HCT116 (cell line): Measurements from ENCODE around the gene PRKCD. TPM values are rescaled to one million over a fixed set of nuclear protein-coding genes. Genes with fewer than 3 reads are reported as not detected.

Experiments
- ATAC-seq: fragments of 200-7000 bp; cut with Tn5 transposase; 2 replicates; pipeline ENCODE4 v1.9.1; 2020; ENCODE audit warnings: mild to moderate bottlenecking, moderate library complexity
- BruUV-seq: library from RNA; stranded (reverse); fragments of 400-500 nt; replicated peaks from 2 replicates; lab custom pipeline; 2021; lab: Mats Ljungman, UMichigan
- CTCF ChIA-PET: fragments of 300-600 bp; sonication (Branson Sonifier 250); formaldehyde crosslinking; loops from one replicate; lab custom pipeline; 2021; ENCODE audit warnings: antibody characterized with exemption; lab: Charles Lee
- POLR2A ChIA-PET: fragments of 300-600, 350-600 bp; sonication (Branson Sonifier 250); formaldehyde crosslinking; loops from one replicate; lab custom pipeline; 2021; ENCODE audit warnings: antibody characterized with exemption; lab: Charles Lee
- RAD21 ChIA-PET, 2 experiments: fragments of 300-600 bp; sonication (Branson Sonifier 250); formaldehyde crosslinking; loops; one replicate each; lab custom pipeline; 2023; ENCODE audit warnings: low total read pairs in 2 of 2; ENCODE audit not compliant: uncharacterized antibody in 2 of 2, unreplicated experiment in 2 of 2, low non-redundant PET in 1 of 2; lab: Charles Lee
- DNase-seq: peaks from one replicate; pipeline ENCODE4 v3.0.0-alpha.2; 2010; ENCODE audit warnings: low read depth, low spot score
- H2AFZ ChIP-seq: fragments of 200-600 bp; shearing (Covaris generic), sonication (generic); 2 replicates; pipeline ENCODE4 v1.6.1; 2017; ENCODE audit warnings: low read depth, mixed run types, mixed read lengths, antibody characterized with exemption, low read length; ENCODE audit not compliant: poor library complexity, severe bottlenecking
- H3K27ac ChIP-seq: 2 replicates; pipeline ENCODE4 v1.5.1; 2012; ENCODE audit warnings: low read depth, low read length
- H3K27me3 ChIP-seq: fragments of 200-600 bp; sonication (generic); 2 replicates; pipeline ENCODE4 v1.6.1; 2016; ENCODE audit warnings: mixed run types, low read length, mixed read lengths; ENCODE audit not compliant: insufficient read depth
- H3K36me3 ChIP-seq, 2 experiments: fragments of 200-500 bp in 1 of 2; fragments of 200-600 bp in 1 of 2; sonication (Bioruptor generic) in 1 of 2; sonication (generic) in 1 of 2; 2 replicates each; pipeline versions ENCODE4 v1.5.1 to v1.6.1; 2014 to 2016; ENCODE audit warnings: low read length in 2 of 2, inconsistent platforms in 1 of 2, mixed read lengths in 1 of 2, mixed run types in 1 of 2; ENCODE audit not compliant: insufficient read depth in 2 of 2, control insufficient read depth in 1 of 2
- H3K4me1 ChIP-seq, 2 experiments: fragments of 200-600 bp in 1 of 2; sonication (generic) in 1 of 2; 2 replicates each; pipeline versions ENCODE4 v1.5.1 to v1.6.1; 2012 to 2017; ENCODE audit warnings: low read length in 2 of 2, inconsistent platforms in 1 of 2, mild to moderate bottlenecking in 1 of 2, mixed read lengths in 1 of 2, mixed run types in 1 of 2, moderate library complexity in 1 of 2; ENCODE audit not compliant: insufficient read depth in 2 of 2, control insufficient read depth in 1 of 2
- H3K4me2 ChIP-seq: fragments of 200-600 bp; sonication (generic); 2 replicates; pipeline ENCODE4 v1.6.1; 2017; ENCODE audit warnings: mixed run types, low read length, mixed read lengths
- H3K4me3 ChIP-seq, 2 experiments: fragments of 200-600 bp in 1 of 2; sonication (generic) in 1 of 2; replicated peaks in 1 of 2; 2 replicates each; pipeline ENCODE4 v1.5.1; 2011 to 2016; ENCODE audit warnings: low read length in 2 of 2, control low read depth in 1 of 2, low read depth in 1 of 2, mild to moderate bottlenecking in 1 of 2, mixed read lengths in 1 of 2, mixed run types in 1 of 2
- H3K79me2 ChIP-seq: fragments of 200-600 bp; sonication (generic); 2 replicates; pipeline ENCODE4 v1.6.1; 2017; ENCODE audit warnings: mild to moderate bottlenecking, mixed run types, low read length, moderate library complexity, mixed read lengths; ENCODE audit not compliant: insufficient read depth
- H3K9ac ChIP-seq: fragments of 200-600 bp; sonication (generic); 2 replicates; pipeline ENCODE4 v1.6.1; 2016; ENCODE audit warnings: low read length, mixed read lengths
- H3K9me2 ChIP-seq: fragments of 200-600 bp; sonication (generic), shearing (Covaris generic); 2 replicates; pipeline ENCODE4 v1.6.1; 2017; ENCODE audit warnings: mixed run types, mild to moderate bottlenecking, moderate library complexity; ENCODE audit not compliant: insufficient read depth
- H3K9me3 ChIP-seq, 2 experiments: fragments of 200-500 bp in 1 of 2; fragments of 200-600 bp in 1 of 2; sonication (Bioruptor generic) in 1 of 2; sonication (generic) in 1 of 2; 2 replicates each; pipeline ENCODE4 v1.6.1; 2014 to 2017; ENCODE audit warnings: low read length in 2 of 2, mixed read lengths in 2 of 2, inconsistent platforms in 1 of 2, low read depth in 1 of 2, mild to moderate bottlenecking in 1 of 2, mixed run types in 1 of 2, moderate library complexity in 1 of 2; ENCODE audit not compliant: control insufficient read depth in 1 of 2, insufficient read depth in 1 of 2
- H4K20me1 ChIP-seq: fragments of 200-600 bp; sonication (generic), shearing (Covaris generic); 2 replicates; pipeline ENCODE4 v1.6.1; 2017; ENCODE audit warnings: mixed run types, mild to moderate bottlenecking, moderate library complexity; ENCODE audit not compliant: insufficient read depth
- CBX3 ChIP-seq: IDR thresholded peaks from 2 replicates; pipeline ENCODE4 v1.6.1; 2012; ENCODE audit warnings: low read depth
- CEBPB ChIP-seq: IDR thresholded peaks from 2 replicates; pipeline ENCODE4 v1.6.1; 2012; ENCODE audit warnings: low read depth
- EGR1 ChIP-seq: IDR thresholded peaks from 2 replicates; pipeline ENCODE4 v1.6.1; 2012; ENCODE audit warnings: low read depth
- EZH2phosphoT487 ChIP-seq: fragments of 200-600 bp; IDR thresholded peaks from 2 replicates; pipeline ENCODE4 v1.6.1; 2018; ENCODE audit warnings: antibody characterized with exemption, borderline replicate concordance
- FOSL1 ChIP-seq: IDR thresholded peaks from 2 replicates; pipeline ENCODE4 v1.6.1; 2012; ENCODE audit warnings: low read depth
- JUND ChIP-seq: IDR thresholded peaks from 2 replicates; pipeline ENCODE4 v1.6.1; 2012
- POLR2A ChIP-seq: IDR thresholded peaks from 2 replicates; pipeline ENCODE4 v1.7.0; 2011; ENCODE audit warnings: borderline replicate concordance; ENCODE audit not compliant: insufficient read depth, insufficient read length; ENCODE audit errors: extremely low read depth
- SIN3A ChIP-seq: IDR thresholded peaks from 2 replicates; pipeline ENCODE4 v1.6.1; 2012; ENCODE audit warnings: low read depth
- SP1 ChIP-seq: IDR thresholded peaks from 2 replicates; pipeline ENCODE4 v1.6.1; 2012; ENCODE audit warnings: low read depth
- TCF7L2 ChIP-seq: IDR thresholded peaks from 2 replicates; pipeline ENCODE4 v1.7.0; 2011; ENCODE audit warnings: borderline replicate concordance, inconsistent platforms; ENCODE audit not compliant: insufficient read depth, insufficient read length; ENCODE audit errors: extremely low read depth
- YY1 ChIP-seq: IDR thresholded peaks from 2 replicates; pipeline ENCODE4 v1.6.1; 2011; ENCODE audit warnings: low read length, low read depth, moderate library complexity, mild to moderate bottlenecking; ENCODE audit not compliant: insufficient replicate concordance; ENCODE audit errors: extremely low read depth
- ZFX ChIP-seq: fragments of 450-650 bp; IDR thresholded peaks from 2 replicates; pipeline ENCODE4 v1.6.1; 2017
- ZNF274 ChIP-seq: fragments of 200-500 bp; sonication (Bioruptor generic); IDR thresholded peaks from 2 replicates; pipeline ENCODE4 v1.6.1; 2014; ENCODE audit warnings: mild to moderate bottlenecking, low read depth, low read length, inconsistent platforms
- intact Hi-C: fragments of 100-400 bp; cut with micrococcal nuclease; formaldehyde crosslinking; loops from 2 replicates; pipeline ENCODE4 v1.10.0; 2022
- total RNA-seq: library from RNA; stranded (reverse); gene quantifications from one replicate; pipeline ENCODE4 v1.2.1, GENCODE V29; 2021; ENCODE audit not compliant: unreplicated experiment
- TF ChIP-seq, protein P1 (sequence below): IDR thresholded peaks from 2 replicates; pipeline ENCODE4 v1.6.1; 2011; ENCODE audit warnings: mild to moderate bottlenecking, low read length, moderate library complexity; ENCODE audit not compliant: insufficient replicate concordance; ENCODE audit errors: extremely low read depth
- TF ChIP-seq, protein P2 (sequence below): IDR thresholded peaks from 2 replicates; pipeline ENCODE4 v1.6.1; 2012
- TF ChIP-seq, protein P3 (sequence below): IDR thresholded peaks from 2 replicates; pipeline ENCODE4 v1.6.1; 2012; ENCODE audit warnings: low read depth

The PRKCD gene
- total RNA-seq, 1 experiment from 2014 or later = 34.4 TPM

DNA sequence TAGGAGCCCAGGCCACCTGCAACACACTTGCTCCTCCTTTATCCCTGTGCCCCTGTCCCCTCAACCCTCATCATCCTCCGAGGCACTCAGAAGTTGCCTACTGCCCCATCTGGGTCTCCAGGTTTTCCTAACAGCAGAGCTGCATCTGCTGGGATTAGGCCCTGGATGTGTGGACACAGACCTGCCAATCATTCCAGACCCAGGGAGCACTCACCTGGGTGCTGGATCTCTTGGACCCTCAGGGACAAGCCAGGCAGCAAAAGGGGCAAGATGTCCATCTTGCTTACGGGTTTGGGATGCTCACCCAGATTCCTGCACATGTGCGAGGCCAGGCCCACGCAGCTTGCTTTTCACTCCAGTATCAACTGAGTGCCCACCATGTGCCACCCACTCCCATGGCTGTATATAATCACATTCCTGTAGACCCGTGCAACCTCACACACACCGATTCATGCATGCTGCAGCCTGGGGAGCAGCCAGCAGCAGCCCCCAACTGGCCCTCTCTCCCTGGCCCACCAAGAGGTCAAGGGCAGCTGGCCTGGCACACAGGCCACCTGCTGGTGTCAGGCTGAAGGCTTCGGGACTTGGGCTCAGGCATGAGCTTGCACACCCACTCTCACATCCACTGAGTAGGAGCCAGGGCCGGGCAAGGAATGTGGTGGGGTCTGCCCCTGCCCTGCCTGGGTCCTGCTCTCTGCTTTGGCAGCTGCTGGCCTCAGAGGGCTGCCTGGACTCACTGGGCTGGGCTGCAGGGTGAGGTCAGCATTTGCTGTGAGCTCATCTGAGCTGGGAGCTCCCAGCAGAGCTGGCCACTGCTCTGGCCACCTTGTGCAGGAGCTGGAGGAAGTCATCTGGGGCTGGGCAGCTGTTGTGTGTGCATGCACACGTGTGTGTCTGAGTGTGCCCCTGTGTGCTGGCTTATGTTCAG, 14.9 kb downstream of the PRKCD start:
- H3K9me2 ChIP-seq = no peaks in the 10 kb centered on the region
- no peak overlapping the region for H2AFZ ChIP-seq
- H3K4me2 ChIP-seq = no peak overlapping the region
- H3K4me3 ChIP-seq = no peak overlapping the region
- no peaks in the 10 kb centered on the region for H3K27me3 ChIP-seq
- CTCF ChIA-PET = no interaction called here
- no peak overlapping the region for H3K9ac ChIP-seq
- RAD21 ChIA-PET = no interaction called here
- no peaks in the 10 kb centered on the region; a peak in 1 of 4 replicates for H3K4me1 ChIP-seq
- no peak for TF ChIP-seq CEBPB
- no peak for TF ChIP-seq JUND
- no peak for TF ChIP-seq FOSL1
- TF ChIP-seq, protein P1, sequence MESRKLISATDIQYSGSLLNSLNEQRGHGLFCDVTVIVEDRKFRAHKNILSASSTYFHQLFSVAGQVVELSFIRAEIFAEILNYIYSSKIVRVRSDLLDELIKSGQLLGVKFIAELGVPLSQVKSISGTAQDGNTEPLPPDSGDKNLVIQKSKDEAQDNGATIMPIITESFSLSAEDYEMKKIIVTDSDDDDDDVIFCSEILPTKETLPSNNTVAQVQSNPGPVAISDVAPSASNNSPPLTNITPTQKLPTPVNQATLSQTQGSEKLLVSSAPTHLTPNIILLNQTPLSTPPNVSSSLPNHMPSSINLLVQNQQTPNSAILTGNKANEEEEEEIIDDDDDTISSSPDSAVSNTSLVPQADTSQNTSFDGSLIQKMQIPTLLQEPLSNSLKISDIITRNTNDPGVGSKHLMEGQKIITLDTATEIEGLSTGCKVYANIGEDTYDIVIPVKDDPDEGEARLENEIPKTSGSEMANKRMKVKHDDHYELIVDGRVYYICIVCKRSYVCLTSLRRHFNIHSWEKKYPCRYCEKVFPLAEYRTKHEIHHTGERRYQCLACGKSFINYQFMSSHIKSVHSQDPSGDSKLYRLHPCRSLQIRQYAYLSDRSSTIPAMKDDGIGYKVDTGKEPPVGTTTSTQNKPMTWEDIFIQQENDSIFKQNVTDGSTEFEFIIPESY = no peak
- no peak for TF ChIP-seq EGR1
- no peak for TF ChIP-seq TCF7L2
- no peak for TF ChIP-seq SP1
- TF ChIP-seq CBX3 = no peak
- no peak for TF ChIP-seq EZH2phosphoT487
- TF ChIP-seq, protein P2, sequence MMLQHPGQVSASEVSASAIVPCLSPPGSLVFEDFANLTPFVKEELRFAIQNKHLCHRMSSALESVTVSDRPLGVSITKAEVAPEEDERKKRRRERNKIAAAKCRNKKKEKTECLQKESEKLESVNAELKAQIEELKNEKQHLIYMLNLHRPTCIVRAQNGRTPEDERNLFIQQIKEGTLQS = no peak
- TF ChIP-seq ZNF274 = no peak
- TF ChIP-seq POLR2A = no peak
- TF ChIP-seq YY1 = no peak
- no peak for TF ChIP-seq SIN3A
- TF ChIP-seq, protein P3, sequence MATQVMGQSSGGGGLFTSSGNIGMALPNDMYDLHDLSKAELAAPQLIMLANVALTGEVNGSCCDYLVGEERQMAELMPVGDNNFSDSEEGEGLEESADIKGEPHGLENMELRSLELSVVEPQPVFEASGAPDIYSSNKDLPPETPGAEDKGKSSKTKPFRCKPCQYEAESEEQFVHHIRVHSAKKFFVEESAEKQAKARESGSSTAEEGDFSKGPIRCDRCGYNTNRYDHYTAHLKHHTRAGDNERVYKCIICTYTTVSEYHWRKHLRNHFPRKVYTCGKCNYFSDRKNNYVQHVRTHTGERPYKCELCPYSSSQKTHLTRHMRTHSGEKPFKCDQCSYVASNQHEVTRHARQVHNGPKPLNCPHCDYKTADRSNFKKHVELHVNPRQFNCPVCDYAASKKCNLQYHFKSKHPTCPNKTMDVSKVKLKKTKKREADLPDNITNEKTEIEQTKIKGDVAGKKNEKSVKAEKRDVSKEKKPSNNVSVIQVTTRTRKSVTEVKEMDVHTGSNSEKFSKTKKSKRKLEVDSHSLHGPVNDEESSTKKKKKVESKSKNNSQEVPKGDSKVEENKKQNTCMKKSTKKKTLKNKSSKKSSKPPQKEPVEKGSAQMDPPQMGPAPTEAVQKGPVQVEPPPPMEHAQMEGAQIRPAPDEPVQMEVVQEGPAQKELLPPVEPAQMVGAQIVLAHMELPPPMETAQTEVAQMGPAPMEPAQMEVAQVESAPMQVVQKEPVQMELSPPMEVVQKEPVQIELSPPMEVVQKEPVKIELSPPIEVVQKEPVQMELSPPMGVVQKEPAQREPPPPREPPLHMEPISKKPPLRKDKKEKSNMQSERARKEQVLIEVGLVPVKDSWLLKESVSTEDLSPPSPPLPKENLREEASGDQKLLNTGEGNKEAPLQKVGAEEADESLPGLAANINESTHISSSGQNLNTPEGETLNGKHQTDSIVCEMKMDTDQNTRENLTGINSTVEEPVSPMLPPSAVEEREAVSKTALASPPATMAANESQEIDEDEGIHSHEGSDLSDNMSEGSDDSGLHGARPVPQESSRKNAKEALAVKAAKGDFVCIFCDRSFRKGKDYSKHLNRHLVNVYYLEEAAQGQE = no peak
- TF ChIP-seq ZFX = no peak
- intact Hi-C loops = no loop called here
- no TSS peak for BruUV-seq
- DNase-seq (no peak), ATAC-seq (no peak)
- H3K27ac ChIP-seq = no peak overlapping the region
- H4K20me1 ChIP-seq = no peaks in the 10 kb centered on the region
- peaks cover 20% of the 10 kb centered on the region; the same call in 1 of the 2 replicates for H3K79me2 ChIP-seq
- POLR2A ChIA-PET = no interaction called here
- H3K9me3 ChIP-seq = no peaks in the 10 kb centered on the region
- H3K36me3 ChIP-seq = peaks cover 5 to 8% of the 10 kb centered on the region in 2 experiments; a peak in 3 of 4 replicates
